Liver (tissue), 9 donors: ENCODE results near the gene CD164L2. TPM values are rescaled to one million over a fixed set of nuclear protein-coding genes. Genes with fewer than 3 reads are reported as not detected.

Experiments
- DNase-seq: peaks from one replicate; pipeline ENCODE4 v3.0.0-alpha.2; 2017; ENCODE audit warnings: low spot score
- H3K27ac ChIP-seq, 2 donors: one replicate each; pipeline ENCODE4 v1.7.0; 2013; ENCODE audit warnings: inconsistent platforms in 2 of 2, low read length in 2 of 2, control low read depth in 1 of 2, low read depth in 1 of 2, mild to moderate bottlenecking in 1 of 2
- H3K27me3 ChIP-seq, 4 donors: one replicate each; pipeline versions ENCODE4 v1.6.1 to v1.7.0; 2013; ENCODE audit warnings: low read length in 3 of 4, inconsistent platforms in 1 of 4, mild to moderate bottlenecking in 1 of 4, moderate library complexity in 1 of 4; ENCODE audit not compliant: control insufficient read depth in 4 of 4, insufficient read depth in 4 of 4
- H3K36me3 ChIP-seq, 4 donors: one replicate each; pipeline versions ENCODE4 v1.6.1 to v1.7.0; 2013; ENCODE audit warnings: low read length in 3 of 4, mild to moderate bottlenecking in 3 of 4, low read depth in 1 of 4, moderate library complexity in 1 of 4; ENCODE audit not compliant: control insufficient read depth in 4 of 4, insufficient read depth in 3 of 4
- H3K4me1 ChIP-seq, 4 donors: one replicate each; pipeline versions ENCODE4 v1.6.1 to v1.7.0; 2013; ENCODE audit warnings: low read length in 3 of 4, mild to moderate bottlenecking in 3 of 4, moderate library complexity in 1 of 4; ENCODE audit not compliant: control insufficient read depth in 4 of 4, insufficient read depth in 4 of 4
- H3K4me3 ChIP-seq, 3 donors: one replicate each; pipeline versions ENCODE4 v1.6.1 to v1.7.0; 2013; ENCODE audit warnings: low read length in 3 of 3, control low read depth in 1 of 3, low read depth in 1 of 3, mild to moderate bottlenecking in 1 of 3
- H3K9ac ChIP-seq, 2 donors: one replicate each; pipeline ENCODE4 v1.7.0; 2013; ENCODE audit warnings: low read length in 2 of 2, mild to moderate bottlenecking in 2 of 2, moderate library complexity in 2 of 2, control low read depth in 1 of 2, low read depth in 1 of 2
- H3K9me3 ChIP-seq, 4 donors: one replicate each; pipeline versions ENCODE4 v1.6.1 to v1.7.0; 2013; ENCODE audit warnings: low read length in 3 of 4; ENCODE audit not compliant: control insufficient read depth in 4 of 4
- EGR1 ChIP-seq, 2 donors: IDR thresholded peaks; 2 replicates each; pipeline ENCODE4 v1.6.1; 2016 to 2018; ENCODE audit warnings: antibody characterized with exemption in 2 of 2, low read depth in 2 of 2
- FOXA1 ChIP-seq: IDR thresholded peaks from 2 replicates; pipeline ENCODE4 v1.6.1; 2016; ENCODE audit warnings: antibody characterized with exemption
- FOXA2 ChIP-seq: IDR thresholded peaks from 2 replicates; pipeline ENCODE4 v1.6.1; 2016; ENCODE audit warnings: antibody characterized with exemption
- NR2F2 ChIP-seq: IDR thresholded peaks from 2 replicates; pipeline ENCODE4 v1.6.1; 2016; ENCODE audit warnings: antibody characterized with exemption
- RAD21 ChIP-seq, 2 donors: IDR thresholded peaks; 2 replicates each; pipeline ENCODE4 v1.6.1; 2016; ENCODE audit warnings: antibody characterized with exemption in 2 of 2, mild to moderate bottlenecking in 2 of 2
- RXRA ChIP-seq, 2 donors: IDR thresholded peaks; 2 replicates each; pipeline ENCODE4 v1.6.1; 2017 to 2018; ENCODE audit warnings: antibody characterized with exemption in 2 of 2, mild to moderate bottlenecking in 1 of 2
- SP1 ChIP-seq: IDR thresholded peaks from 2 replicates; pipeline ENCODE4 v1.6.1; 2018; ENCODE audit warnings: antibody characterized with exemption, mild to moderate bottlenecking
- YY1 ChIP-seq: IDR thresholded peaks from 2 replicates; pipeline ENCODE4 v1.6.1; 2016; ENCODE audit warnings: antibody characterized with exemption, mild to moderate bottlenecking
- WGBS: extraction: QIAGEN DNeasy Blood & Tissue Kit; methylation state at CpG from one replicate; pipeline ENCODE4 v1.1.7; 2013; 5-methylcytosine and 5-hydroxymethylcytosine counted together
- polyA plus RNA-seq, 2 donors: library from polyadenylated mRNA; stranded (reverse) in 1 of 2; unstranded in 1 of 2; fragments of 200-250 nt in 1 of 2; fragments of >200 nt in 1 of 2; fragmentation: Nextera tagmentation in 1 of 2; extraction: Ambion mirVana in 1 of 2; gene quantifications; one replicate each; pipeline versions ENCODE4 v1.2.1 to v1.2.3, GENCODE V29; 2013 to 2015
- total RNA-seq, 2 donors: library from RNA; depleted of rRNA; stranded (reverse); fragments of >200 nt; gene quantifications; one replicate each; pipeline ENCODE4 v1.2.3, GENCODE V29; 2014
- TF ChIP-seq, protein P1 (sequence below): fragments of 150-350 bp; IDR thresholded peaks from 2 replicates; pipeline ENCODE4 v1.5.1; 2017; ENCODE audit warnings: improper control_type of control experiment, low read depth, low read length; ENCODE audit not compliant: missing input control
- TF ChIP-seq, protein P2 (sequence below): IDR thresholded peaks from 2 replicates; pipeline ENCODE4 v1.6.1; 2016; ENCODE audit warnings: antibody characterized with exemption
- TF ChIP-seq, protein P3 (sequence below): IDR thresholded peaks from 2 replicates; pipeline ENCODE4 v1.6.1; 2016; ENCODE audit warnings: antibody characterized with exemption
- TF ChIP-seq, protein P4 (sequence below): IDR thresholded peaks from 2 replicates; pipeline ENCODE4 v1.6.1; 2016; ENCODE audit warnings: antibody characterized with exemption
- donor health status: healthy.
- donor health status: healthy.
- donor health status: healthy.
- donor health status: healthy.
- donor health status: healthy.

The CD164L2 gene
- total and polyA plus RNA-seq, 4 donors, result not detected

DNA sequence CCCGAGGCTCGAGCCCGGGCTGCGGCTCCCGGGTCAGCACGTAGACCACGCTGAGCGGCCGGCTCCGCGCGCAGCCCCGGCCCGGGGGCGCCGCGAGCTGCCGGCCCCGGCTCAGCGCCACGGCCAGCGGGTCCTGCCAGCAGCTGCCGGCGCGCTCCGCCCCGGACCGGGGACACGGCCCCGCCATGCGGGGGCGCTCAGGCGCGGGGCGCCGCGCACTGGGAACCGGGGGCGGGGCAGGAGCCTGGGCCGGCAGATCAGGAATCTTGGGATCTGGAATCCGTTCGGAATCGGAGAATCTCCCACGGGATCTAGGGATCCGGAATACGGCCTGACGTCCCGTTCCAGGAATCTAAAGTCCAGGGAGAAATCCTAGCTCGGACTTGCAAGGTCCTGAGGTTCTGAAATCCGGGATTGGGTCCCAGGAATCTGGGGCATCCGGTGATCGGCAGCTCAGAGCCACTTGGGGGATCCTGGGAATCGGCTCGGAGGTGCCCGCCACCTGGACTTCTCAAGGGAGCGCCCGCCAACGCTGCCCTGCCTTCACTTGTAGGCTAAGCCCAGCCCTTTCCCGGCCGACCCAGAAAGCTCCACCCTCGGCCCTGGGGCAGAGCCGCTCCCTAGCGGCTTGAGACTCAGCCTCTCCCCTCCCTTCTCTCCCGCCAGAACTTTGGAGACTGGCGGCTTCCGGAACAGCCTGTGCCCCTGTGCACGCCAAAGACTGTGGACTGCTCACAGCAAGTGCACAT lies 16.5 kb downstream of the CD164L2 start, which contains the start of gene MAP3K6:
MAP3K6 (minus strand) TSS at position 551 of the 749 bp plus-strand sequence; CDS start at position 187, 364 bp downstream.
- no peaks in the 10 kb centered on the region for H3K36me3 ChIP-seq
- no peaks in the 10 kb centered on the region for H3K9me3 ChIP-seq
- H3K27ac ChIP-seq, result peak within 1 kb of the TSS; percentile 88 to 90
- H3K4me1 ChIP-seq, result peaks cover 0 to 34% (median 12%) of the 10 kb centered on the region in 4 donors
- TF ChIP-seq, protein P1, sequence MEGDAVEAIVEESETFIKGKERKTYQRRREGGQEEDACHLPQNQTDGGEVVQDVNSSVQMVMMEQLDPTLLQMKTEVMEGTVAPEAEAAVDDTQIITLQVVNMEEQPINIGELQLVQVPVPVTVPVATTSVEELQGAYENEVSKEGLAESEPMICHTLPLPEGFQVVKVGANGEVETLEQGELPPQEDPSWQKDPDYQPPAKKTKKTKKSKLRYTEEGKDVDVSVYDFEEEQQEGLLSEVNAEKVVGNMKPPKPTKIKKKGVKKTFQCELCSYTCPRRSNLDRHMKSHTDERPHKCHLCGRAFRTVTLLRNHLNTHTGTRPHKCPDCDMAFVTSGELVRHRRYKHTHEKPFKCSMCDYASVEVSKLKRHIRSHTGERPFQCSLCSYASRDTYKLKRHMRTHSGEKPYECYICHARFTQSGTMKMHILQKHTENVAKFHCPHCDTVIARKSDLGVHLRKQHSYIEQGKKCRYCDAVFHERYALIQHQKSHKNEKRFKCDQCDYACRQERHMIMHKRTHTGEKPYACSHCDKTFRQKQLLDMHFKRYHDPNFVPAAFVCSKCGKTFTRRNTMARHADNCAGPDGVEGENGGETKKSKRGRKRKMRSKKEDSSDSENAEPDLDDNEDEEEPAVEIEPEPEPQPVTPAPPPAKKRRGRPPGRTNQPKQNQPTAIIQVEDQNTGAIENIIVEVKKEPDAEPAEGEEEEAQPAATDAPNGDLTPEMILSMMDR, result peak; percentile 25
- peak; percentile 43 for TF ChIP-seq NR2F2
- TF ChIP-seq RAD21 (IDR thresholded peaks at IDR 0.05), result peak in 1 of 2 donors; percentile 14
- peak in 1 of 2 donors; percentile 8 for TF ChIP-seq RXRA (IDR thresholded peaks at IDR 0.05)
- TF ChIP-seq, protein P2, sequence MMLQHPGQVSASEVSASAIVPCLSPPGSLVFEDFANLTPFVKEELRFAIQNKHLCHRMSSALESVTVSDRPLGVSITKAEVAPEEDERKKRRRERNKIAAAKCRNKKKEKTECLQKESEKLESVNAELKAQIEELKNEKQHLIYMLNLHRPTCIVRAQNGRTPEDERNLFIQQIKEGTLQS, result no peak
- TF ChIP-seq EGR1 (IDR thresholded peaks at IDR 0.05; ENCODE audit: low read depth in 2 of 2), result peak in 1 of 2 donors; percentile 20
- TF ChIP-seq SP1, result peak; percentile 80
- TF ChIP-seq, protein P3, sequence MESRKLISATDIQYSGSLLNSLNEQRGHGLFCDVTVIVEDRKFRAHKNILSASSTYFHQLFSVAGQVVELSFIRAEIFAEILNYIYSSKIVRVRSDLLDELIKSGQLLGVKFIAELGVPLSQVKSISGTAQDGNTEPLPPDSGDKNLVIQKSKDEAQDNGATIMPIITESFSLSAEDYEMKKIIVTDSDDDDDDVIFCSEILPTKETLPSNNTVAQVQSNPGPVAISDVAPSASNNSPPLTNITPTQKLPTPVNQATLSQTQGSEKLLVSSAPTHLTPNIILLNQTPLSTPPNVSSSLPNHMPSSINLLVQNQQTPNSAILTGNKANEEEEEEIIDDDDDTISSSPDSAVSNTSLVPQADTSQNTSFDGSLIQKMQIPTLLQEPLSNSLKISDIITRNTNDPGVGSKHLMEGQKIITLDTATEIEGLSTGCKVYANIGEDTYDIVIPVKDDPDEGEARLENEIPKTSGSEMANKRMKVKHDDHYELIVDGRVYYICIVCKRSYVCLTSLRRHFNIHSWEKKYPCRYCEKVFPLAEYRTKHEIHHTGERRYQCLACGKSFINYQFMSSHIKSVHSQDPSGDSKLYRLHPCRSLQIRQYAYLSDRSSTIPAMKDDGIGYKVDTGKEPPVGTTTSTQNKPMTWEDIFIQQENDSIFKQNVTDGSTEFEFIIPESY, result no peak
- H3K4me3 ChIP-seq, result peak within 1 kb of the TSS; percentile 66 to 80 (median 72)
- peak within 1 kb of the TSS; percentile 79 to 85 for H3K9ac ChIP-seq
- under 1% methylated on average over 67 of the region's 67 CpGs for WGBS
- peak; percentile 71 for DNase-seq
- no peaks in the 10 kb centered on the region for H3K27me3 ChIP-seq

DNA sequence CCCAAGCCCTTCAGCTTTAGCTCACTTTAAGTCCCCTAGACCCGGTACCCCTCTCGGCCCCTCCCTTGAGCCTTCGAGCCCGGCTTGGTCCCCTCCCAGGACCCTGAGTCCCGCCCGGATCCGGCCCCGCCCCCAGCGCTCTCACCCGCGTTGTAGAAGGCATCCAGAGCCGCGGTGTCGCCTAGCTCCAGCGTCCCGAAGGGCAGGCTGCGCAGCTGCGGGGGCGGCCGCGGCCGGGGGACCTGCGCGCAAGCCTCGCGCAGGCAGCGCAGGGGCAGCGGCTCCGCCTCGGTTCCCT lies 17.1 kb downstream of the CD164L2 start:
- no peaks in the 10 kb centered on the region for H3K27me3 ChIP-seq
- TF ChIP-seq FOXA2, result no peak
- TF ChIP-seq RAD21 (IDR thresholded peaks at IDR 0.05), result no peak
- no peak for TF ChIP-seq FOXA1
- TF ChIP-seq, protein P1, result no peak
- TF ChIP-seq, protein P3, result no peak
- TF ChIP-seq, protein P4, sequence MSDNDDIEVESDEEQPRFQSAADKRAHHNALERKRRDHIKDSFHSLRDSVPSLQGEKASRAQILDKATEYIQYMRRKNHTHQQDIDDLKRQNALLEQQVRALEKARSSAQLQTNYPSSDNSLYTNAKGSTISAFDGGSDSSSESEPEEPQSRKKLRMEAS, result no peak
- TF ChIP-seq NR2F2, result no peak
- no peak for TF ChIP-seq SP1
- TF ChIP-seq YY1, result no peak
- TF ChIP-seq RXRA (IDR thresholded peaks at IDR 0.05), result no peak
- TF ChIP-seq, protein P2, result no peak
- H3K9ac ChIP-seq, result peak overlapping the region in 1 of 2 donors; percentile 79
- peak; percentile 72 for DNase-seq
- no peaks in the 10 kb centered on the region for H3K9me3 ChIP-seq
- peaks cover 0 to 34% (median 12%) of the 10 kb centered on the region in 4 donors for H3K4me1 ChIP-seq
- peak overlapping the region; percentile 84 to 87 for H3K27ac ChIP-seq
- H3K4me3 ChIP-seq, result peak overlapping the region; percentile 58 to 72 (median 66)
- no peaks in the 10 kb centered on the region for H3K36me3 ChIP-seq
- under 1% methylated on average over 30 of the region's 30 CpGs for WGBS
